Osteoblast (primary cell): ENCODE results near the gene CYB5R4. TPM values are rescaled to one million over a fixed set of nuclear protein-coding genes. Genes with fewer than 3 reads are reported as not detected.
A peak's percentile ranks its signal among the peaks of the same experiment; 100 is the strongest.

Experiments used
- DNase-seq: peaks from one replicate; pipeline ENCODE4 v3.0.0; 2011; ENCODE audit warnings: low spot score, mixed read lengths; ENCODE audit not compliant: insufficient read length; ENCODE audit errors: missing footprints
- H2AFZ ChIP-seq: 2 replicates; pipeline ENCODE4 v1.6.0; 2011; ENCODE audit warnings: mild to moderate bottlenecking, low read length
- H3K27ac ChIP-seq: 2 replicates; pipeline ENCODE4 v1.5.1; 2011; ENCODE audit warnings: mild to moderate bottlenecking, low read depth, low read length, moderate library complexity
- H3K27me3 ChIP-seq: 2 replicates; pipeline ENCODE4 v1.6.0; 2012; ENCODE audit warnings: mild to moderate bottlenecking, control low read depth, inconsistent platforms, low read length, moderate library complexity; ENCODE audit not compliant: insufficient read depth
- H3K36me3 ChIP-seq: 2 replicates; pipeline ENCODE4 v1.5.1; 2011; ENCODE audit warnings: mild to moderate bottlenecking, low read length, control low read depth, moderate library complexity; ENCODE audit not compliant: insufficient read depth
- H3K4me1 ChIP-seq: 2 replicates; pipeline ENCODE4 v1.5.1; 2011; ENCODE audit warnings: mild to moderate bottlenecking, low read length, control low read depth, moderate library complexity; ENCODE audit not compliant: insufficient read depth
- H3K4me2 ChIP-seq: 2 replicates; pipeline ENCODE4 v1.6.0; 2011; ENCODE audit warnings: mild to moderate bottlenecking, low read length; ENCODE audit not compliant: insufficient read depth
- H3K4me3 ChIP-seq: fragments of 200-600 bp; sonication (generic); 3 replicates; pipeline ENCODE4 v1.5.1; 2012; ENCODE audit warnings: mild to moderate bottlenecking, low read length, inconsistent platforms; ENCODE audit not compliant: insufficient read depth
- H3K79me2 ChIP-seq: 2 replicates; pipeline ENCODE4 v1.6.0; 2012; ENCODE audit warnings: mild to moderate bottlenecking, low read length, control low read depth, inconsistent platforms; ENCODE audit not compliant: insufficient read depth
- H3K9me3 ChIP-seq: 2 replicates; pipeline ENCODE4 v1.5.1; 2011; ENCODE audit warnings: low read depth, low read length, control low read depth
- H4K20me1 ChIP-seq: 2 replicates; pipeline ENCODE4 v1.6.0; 2012; ENCODE audit warnings: mild to moderate bottlenecking, low read length, control low read depth; ENCODE audit not compliant: insufficient read depth
- total RNA-seq: library from RNA; depleted of rRNA; stranded (reverse); fragments of >200 nt; gene quantifications from 2 replicates; pipeline ENCODE4 v1.2.3, GENCODE V29; 2012
- TF ChIP-seq, protein P1 (sequence below): IDR thresholded peaks from 2 replicates; pipeline ENCODE4 v1.5.1; 2011; ENCODE audit warnings: mild to moderate bottlenecking, low read depth, low read length, moderate library complexity; ENCODE audit errors: extremely low read depth

CYB5R4 gene
- total RNA-seq, 1 donor, result 6.9 TPM

- Histone ChIP-seq H2AFZ (no peak overlapping the region), H3K9me3 (no peaks in the 10 kb centered on the region), H3K36me3 (no peaks in the 10 kb centered on the region), H3K4me1 (peaks cover 4% of the 10 kb centered on the region), H3K4me3 (no peak overlapping the region), H3K27me3 (no peaks in the 10 kb centered on the region), H3K4me2 (no peak overlapping the region), H4K20me1 (no peaks in the 10 kb centered on the region), H3K79me2 (peaks cover 69% of the 10 kb centered on the region), H3K27ac (no peak overlapping the region)
- DNase-seq, result no peak
- TF ChIP-seq, protein P1, sequence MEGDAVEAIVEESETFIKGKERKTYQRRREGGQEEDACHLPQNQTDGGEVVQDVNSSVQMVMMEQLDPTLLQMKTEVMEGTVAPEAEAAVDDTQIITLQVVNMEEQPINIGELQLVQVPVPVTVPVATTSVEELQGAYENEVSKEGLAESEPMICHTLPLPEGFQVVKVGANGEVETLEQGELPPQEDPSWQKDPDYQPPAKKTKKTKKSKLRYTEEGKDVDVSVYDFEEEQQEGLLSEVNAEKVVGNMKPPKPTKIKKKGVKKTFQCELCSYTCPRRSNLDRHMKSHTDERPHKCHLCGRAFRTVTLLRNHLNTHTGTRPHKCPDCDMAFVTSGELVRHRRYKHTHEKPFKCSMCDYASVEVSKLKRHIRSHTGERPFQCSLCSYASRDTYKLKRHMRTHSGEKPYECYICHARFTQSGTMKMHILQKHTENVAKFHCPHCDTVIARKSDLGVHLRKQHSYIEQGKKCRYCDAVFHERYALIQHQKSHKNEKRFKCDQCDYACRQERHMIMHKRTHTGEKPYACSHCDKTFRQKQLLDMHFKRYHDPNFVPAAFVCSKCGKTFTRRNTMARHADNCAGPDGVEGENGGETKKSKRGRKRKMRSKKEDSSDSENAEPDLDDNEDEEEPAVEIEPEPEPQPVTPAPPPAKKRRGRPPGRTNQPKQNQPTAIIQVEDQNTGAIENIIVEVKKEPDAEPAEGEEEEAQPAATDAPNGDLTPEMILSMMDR, result no peak
Measured at GRCh38 chr6:83875843-83876242, 16.4 kb downstream of the CYB5R4 start.

DNA sequence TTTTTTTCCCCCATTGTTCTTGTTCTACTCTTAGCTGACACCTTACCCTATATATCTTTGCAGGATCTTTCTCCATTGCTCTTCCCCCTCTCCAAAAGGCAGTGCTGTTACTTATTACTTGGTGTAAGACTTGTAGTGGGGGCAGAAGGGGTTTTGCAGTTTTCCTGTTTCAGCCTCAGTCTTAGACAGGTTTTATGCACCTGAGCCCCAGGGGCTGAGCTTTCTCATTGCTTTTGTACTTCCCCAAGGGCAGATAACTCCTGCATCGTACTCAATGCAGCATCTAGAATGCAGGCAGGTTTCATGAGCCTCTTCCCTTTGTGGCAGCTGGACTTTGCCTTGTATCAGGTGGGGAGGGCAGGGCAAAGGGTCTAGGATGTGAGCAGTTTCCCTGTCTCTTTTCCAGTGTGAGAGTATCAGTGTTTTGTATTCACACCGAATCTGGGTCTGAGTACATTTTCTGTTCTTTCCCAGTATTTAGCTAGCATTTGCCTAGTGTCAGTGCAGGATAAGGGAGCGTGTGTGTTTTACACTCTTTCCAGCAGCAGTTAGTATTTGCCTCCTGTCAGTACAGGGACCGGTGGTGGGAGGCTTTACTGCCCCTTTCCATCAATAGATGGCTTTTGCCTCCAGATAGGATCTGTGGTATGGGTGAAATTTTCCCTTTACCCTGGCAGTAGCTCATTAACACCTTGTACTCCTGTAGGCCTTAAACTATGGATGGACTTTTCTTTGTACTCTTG lies 19.6 kb downstream of the CYB5R4 start:
- peaks cover 7% of the 10 kb centered on the region for H3K4me1 ChIP-seq
- H3K4me3 ChIP-seq, result no peak overlapping the region
- no peaks in the 10 kb centered on the region for H3K9me3 ChIP-seq
- H3K79me2 ChIP-seq, result peaks cover 63% of the 10 kb centered on the region
- H3K4me2 ChIP-seq, result no peak overlapping the region
- no peaks in the 10 kb centered on the region for H4K20me1 ChIP-seq
- no peak for DNase-seq
- H3K27me3 ChIP-seq, result no peaks in the 10 kb centered on the region
- H3K36me3 ChIP-seq, result no peaks in the 10 kb centered on the region
- H2AFZ ChIP-seq, result no peak overlapping the region
- TF ChIP-seq, protein P1, result no peak
- H3K27ac ChIP-seq, result no peak overlapping the region

DNA sequence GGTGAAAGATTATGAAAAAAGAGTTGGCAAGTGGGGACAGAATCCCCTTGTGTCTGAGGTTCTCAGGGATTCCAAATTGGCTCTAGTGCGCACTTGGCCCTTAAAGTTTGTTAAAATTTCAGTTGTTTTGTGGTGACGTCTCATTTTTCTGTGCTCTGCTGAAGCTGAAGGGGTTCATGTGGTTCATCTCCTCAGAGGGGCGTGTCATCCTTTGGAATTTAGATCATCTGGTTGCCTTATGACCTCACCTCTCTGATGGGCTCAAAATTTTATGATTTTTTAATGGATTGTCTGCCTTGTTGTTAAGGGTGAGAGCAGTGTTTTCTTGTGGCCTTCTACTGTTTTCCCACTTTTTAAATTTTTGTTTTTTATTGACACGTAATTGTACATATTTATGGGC lies 20.3 kb downstream of the CYB5R4 start:
- TF ChIP-seq, protein P1, result no peak

DNA sequence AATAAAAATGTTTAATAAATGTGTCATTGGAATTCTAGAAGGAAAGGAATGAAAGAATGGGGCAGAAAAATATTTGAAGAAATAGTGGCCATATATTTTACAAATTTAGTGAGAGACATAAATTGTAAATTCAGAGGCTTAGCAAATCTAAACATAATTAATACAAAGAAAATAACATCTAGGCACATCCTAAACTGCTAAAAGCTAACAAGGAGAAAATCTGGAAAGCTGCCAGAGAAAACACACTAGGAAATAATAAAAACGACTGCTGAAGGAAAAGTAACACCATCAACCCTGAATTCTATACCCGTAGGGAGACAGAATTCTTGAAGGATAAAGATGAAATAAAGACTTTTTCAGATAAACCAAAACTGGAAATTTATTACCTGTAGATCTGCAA lies 23.8 kb downstream of the CYB5R4 start:
- H3K4me3 ChIP-seq, result no peak overlapping the region
- H3K27ac ChIP-seq, result no peak overlapping the region
- peaks cover 2% of the 10 kb centered on the region for H4K20me1 ChIP-seq
- H3K4me2 ChIP-seq, result no peak overlapping the region
- peaks cover 7% of the 10 kb centered on the region for H3K4me1 ChIP-seq
- H3K27me3 ChIP-seq, result no peaks in the 10 kb centered on the region
- H3K79me2 ChIP-seq, result peaks cover 54% of the 10 kb centered on the region
- H3K9me3 ChIP-seq, result no peaks in the 10 kb centered on the region
- no peak for DNase-seq
- H3K36me3 ChIP-seq, result no peaks in the 10 kb centered on the region
- TF ChIP-seq, protein P1, result no peak
- no peak overlapping the region for H2AFZ ChIP-seq

More for the DNA sequence above, 20.3 kb downstream of the CYB5R4 start:
- H3K4me2 ChIP-seq, result no peak overlapping the region
- H4K20me1 ChIP-seq, result no peaks in the 10 kb centered on the region
- H3K27ac ChIP-seq, result no peak overlapping the region
- H3K36me3 ChIP-seq, result no peaks in the 10 kb centered on the region
- H3K27me3 ChIP-seq, result no peaks in the 10 kb centered on the region
- H3K4me1 ChIP-seq, result peaks cover 7% of the 10 kb centered on the region
- H3K9me3 ChIP-seq, result no peaks in the 10 kb centered on the region
- H2AFZ ChIP-seq, result no peak overlapping the region
- peaks cover 59% of the 10 kb centered on the region for H3K79me2 ChIP-seq
- no peak overlapping the region for H3K4me3 ChIP-seq
- DNase-seq, result peak; percentile 55
